Measurements from ENCODE around the gene HK3.

GRCh38 chr5:176833286-176833685, 65.9 kb downstream of the HK3 start:
- TF ChIP-seq, protein P1, sequence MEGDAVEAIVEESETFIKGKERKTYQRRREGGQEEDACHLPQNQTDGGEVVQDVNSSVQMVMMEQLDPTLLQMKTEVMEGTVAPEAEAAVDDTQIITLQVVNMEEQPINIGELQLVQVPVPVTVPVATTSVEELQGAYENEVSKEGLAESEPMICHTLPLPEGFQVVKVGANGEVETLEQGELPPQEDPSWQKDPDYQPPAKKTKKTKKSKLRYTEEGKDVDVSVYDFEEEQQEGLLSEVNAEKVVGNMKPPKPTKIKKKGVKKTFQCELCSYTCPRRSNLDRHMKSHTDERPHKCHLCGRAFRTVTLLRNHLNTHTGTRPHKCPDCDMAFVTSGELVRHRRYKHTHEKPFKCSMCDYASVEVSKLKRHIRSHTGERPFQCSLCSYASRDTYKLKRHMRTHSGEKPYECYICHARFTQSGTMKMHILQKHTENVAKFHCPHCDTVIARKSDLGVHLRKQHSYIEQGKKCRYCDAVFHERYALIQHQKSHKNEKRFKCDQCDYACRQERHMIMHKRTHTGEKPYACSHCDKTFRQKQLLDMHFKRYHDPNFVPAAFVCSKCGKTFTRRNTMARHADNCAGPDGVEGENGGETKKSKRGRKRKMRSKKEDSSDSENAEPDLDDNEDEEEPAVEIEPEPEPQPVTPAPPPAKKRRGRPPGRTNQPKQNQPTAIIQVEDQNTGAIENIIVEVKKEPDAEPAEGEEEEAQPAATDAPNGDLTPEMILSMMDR (IDR thresholded peaks at IDR 0.05), result no peak
- TF ChIP-seq CREM (CRISPR knock-in tag; IDR thresholded peaks at IDR 0.05), result no peak

Measured in WTC11 (cell line).